K562 treated with DMSO at 1 percent for 12 hours (cell line): ENCODE results near the gene HPS5. TPM values are rescaled to one million over a fixed set of nuclear protein-coding genes. Genes with fewer than 3 reads are reported as not detected.

ENCODE experiments used
- total RNA-seq: library from RNA; unstranded; fragments of 300-600 nt; gene quantifications from 2 replicates; pipeline ENCODE4 v1.2.3, GENCODE V29; 2022; ENCODE audit not compliant: insufficient read depth

HPS5 gene
- 8.5 and 18.4 TPM in 2 replicates for total RNA-seq

GRCh38 chr11:18321969-18322711 is at the start of gene HPS5, which contains the start of gene GTF2H1:
HPS5 (minus strand) TSS chr11:18322140; CDS start chr11:18317858, 4,282 bp downstream.
GTF2H1 (plus strand) TSS chr11:18322567; CDS start chr11:18333075, 10,508 bp downstream.

GRCh38 chr11:18265949-18266348 is 56.0 kb downstream of the HPS5 start, which contains the start of gene SAA1:
SAA1 (plus strand) TSS chr11:18266264; CDS start chr11:18266888, 624 bp downstream.

GRCh38 chr11:18248561-18248960 is 73.4 kb downstream of the HPS5 start, which contains the start of gene SAA2:
SAA2 (minus strand) TSS chr11:18248668; CDS start chr11:18248011, 657 bp downstream.

GRCh38 chr11:18236664-18237356 is 85.1 kb downstream of the HPS5 start, which contains the start of gene SAA4:
SAA4 (minus strand) TSS chr11:18236802; CDS start chr11:18235926, 876 bp downstream.

Other genes with a start within 250 kb of the HPS5 start
- gene SAAL1, start 216.1 kb downstream of the HPS5 start, total RNA-seq, result 17.3 and 22.1 TPM in 2 replicates
- gene MRGPRX3, start 189.6 kb downstream of the HPS5 start, total RNA-seq, result not detected in 2 replicates
- gene MRGPRX4, start 149.3 kb downstream of the HPS5 start, total RNA-seq, result not detected in 2 replicates
- gene SAA4, start 85.3 kb downstream of the HPS5 start, total RNA-seq, result not detected in 2 replicates
- gene SAA2, start 73.5 kb downstream of the HPS5 start, total RNA-seq, result not detected in 2 replicates
- not detected in 2 replicates for gene SAA1, start 55.9 kb downstream of the HPS5 start, total RNA-seq
- 18.1 and 40.7 TPM in 2 replicates for gene GTF2H1, start 427 bp upstream of the HPS5 start, total RNA-seq
- gene LDHA, start 72.4 kb upstream of the HPS5 start, total RNA-seq, result 176 and 223 TPM in 2 replicates
- gene LDHC, start 90.2 kb upstream of the HPS5 start, total RNA-seq, result not detected in 2 replicates
- gene LDHAL6A, start 133.7 kb upstream of the HPS5 start, total RNA-seq, result 0.25 TPM in 1 of 2 replicates, not detected in the other
- gene TSG101, start 204.8 kb upstream of the HPS5 start, total RNA-seq, result 61.1 and 81.2 TPM in 2 replicates